CD4-positive, alpha-beta T cell treated with Interleukin-10 for 1 hour (primary cell): ENCODE measurements around the gene VAV3.
"Not testable (repeated sequence)": the region's sequence is repeated elsewhere in the genome, so short reads cannot be mapped to it uniquely, and the experiment has no call there.

Source experiments
- DNase-seq: peaks from one replicate; pipeline ENCODE4 v3.0.0-alpha.2; 2020

Gene VAV3, protein sequence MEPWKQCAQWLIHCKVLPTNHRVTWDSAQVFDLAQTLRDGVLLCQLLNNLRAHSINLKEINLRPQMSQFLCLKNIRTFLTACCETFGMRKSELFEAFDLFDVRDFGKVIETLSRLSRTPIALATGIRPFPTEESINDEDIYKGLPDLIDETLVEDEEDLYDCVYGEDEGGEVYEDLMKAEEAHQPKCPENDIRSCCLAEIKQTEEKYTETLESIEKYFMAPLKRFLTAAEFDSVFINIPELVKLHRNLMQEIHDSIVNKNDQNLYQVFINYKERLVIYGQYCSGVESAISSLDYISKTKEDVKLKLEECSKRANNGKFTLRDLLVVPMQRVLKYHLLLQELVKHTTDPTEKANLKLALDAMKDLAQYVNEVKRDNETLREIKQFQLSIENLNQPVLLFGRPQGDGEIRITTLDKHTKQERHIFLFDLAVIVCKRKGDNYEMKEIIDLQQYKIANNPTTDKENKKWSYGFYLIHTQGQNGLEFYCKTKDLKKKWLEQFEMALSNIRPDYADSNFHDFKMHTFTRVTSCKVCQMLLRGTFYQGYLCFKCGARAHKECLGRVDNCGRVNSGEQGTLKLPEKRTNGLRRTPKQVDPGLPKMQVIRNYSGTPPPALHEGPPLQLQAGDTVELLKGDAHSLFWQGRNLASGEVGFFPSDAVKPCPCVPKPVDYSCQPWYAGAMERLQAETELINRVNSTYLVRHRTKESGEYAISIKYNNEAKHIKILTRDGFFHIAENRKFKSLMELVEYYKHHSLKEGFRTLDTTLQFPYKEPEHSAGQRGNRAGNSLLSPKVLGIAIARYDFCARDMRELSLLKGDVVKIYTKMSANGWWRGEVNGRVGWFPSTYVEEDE

GRCh38 chr1:107965110-107965991, at the start of gene VAV3:
VAV3 (minus strand) TSS chr1:107965180; CDS start chr1:107964869, 311 bp downstream.
- DNase-seq = peak; percentile 60

DNA sequence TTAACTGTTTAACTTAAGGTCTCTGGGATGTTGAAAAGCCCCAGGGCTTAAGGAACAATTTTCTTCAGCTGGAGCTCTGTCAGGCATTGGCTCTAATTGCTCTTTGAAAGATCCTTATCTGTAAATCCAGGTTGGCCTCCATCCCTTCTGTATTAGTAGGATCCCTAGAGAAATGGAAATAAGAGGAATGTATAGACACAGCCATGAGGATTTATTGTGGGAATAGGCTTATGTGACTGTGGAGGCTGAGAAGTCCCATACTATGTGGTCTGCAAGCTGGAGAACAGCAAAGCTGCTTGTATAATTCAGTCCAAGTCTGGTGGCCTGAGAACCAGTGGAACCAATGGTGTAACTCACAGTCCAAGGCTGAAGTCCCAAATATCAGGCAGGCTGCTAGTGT, 47.6 kb upstream of the VAV3 start:
- no peak for DNase-seq

GRCh38 chr1:108011295-108011694, 46.3 kb upstream of the VAV3 start:
- no peak for DNase-seq

DNA sequence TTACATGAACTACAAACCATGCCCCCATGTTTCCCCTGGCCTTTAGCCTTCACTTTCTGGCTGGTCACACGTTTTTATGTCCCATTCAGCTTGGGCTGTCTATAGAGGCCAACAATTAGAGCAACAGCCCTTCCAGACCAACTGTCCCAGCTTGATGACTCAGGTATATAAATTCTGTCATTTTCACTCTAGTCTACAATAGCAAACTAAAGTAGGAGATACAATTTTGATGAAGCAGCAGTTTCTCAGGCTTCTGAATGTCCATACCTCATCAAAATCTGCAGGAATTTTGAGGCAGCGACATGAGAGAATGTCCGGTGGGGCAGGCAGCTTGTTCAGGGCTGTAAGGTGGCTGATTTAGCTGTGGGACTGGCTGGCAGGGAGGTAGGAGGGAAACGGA, 45.6 kb upstream of the VAV3 start:
- DNase-seq = no peak

GRCh38 chr1:108009603-108010195, 44.7 kb upstream of the VAV3 start:
- DNase-seq = no peak

- no peak for DNase-seq
Measured at GRCh38 chr1:108007531-108007930, 42.6 kb upstream of the VAV3 start.

GRCh38 chr1:108007070-108007469, 42.1 kb upstream of the VAV3 start:
- no peak for DNase-seq

- DNase-seq = not testable (repeated sequence)
Measured at GRCh38 chr1:108004919-108005318, 39.9 kb upstream of the VAV3 start.

GRCh38 chr1:108000620-108001111, 35.7 kb upstream of the VAV3 start:
- DNase-seq = no peak

GRCh38 chr1:108000184-108000583, 35.2 kb upstream of the VAV3 start:
- DNase-seq = no peak

DNA sequence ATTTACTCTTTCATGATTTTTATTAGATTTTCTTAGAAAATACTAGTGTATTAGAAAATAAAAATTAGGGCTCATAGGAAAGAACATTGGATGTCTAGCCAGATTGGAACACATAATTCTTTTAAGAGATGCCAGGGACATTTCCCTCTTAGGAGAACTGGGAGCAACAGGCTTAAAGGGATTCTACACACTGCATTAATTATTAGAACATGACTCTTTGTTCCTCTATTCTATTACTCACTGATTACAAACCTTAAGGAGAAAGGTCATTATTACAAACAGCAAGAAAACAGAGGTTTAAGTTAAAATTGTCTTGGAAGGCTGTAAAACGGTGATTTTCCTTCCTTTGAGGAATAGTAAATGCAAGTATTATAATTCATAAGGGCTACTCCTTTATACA, 32.9 kb upstream of the VAV3 start:
- DNase-seq = no peak

DNA sequence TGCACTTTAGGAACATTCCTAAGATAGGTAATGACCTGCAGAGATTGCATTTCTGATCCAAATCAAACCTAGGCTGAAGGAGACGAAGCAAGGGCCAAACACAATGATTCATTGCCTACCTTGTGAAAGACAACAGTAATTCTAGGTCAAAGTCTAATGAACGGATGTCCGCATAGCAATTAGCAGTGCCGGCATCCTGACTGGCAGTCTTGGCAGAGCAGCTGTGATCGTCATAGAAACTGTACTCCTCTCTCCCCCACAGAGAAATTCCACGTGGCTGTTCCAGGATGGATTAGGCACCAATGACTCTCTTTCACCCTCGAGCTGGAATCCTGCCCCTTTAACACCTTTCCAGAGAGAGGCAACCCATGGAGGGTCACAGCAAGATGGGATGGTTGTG, 28.9 kb upstream of the VAV3 start:
- no peak for DNase-seq

DNA sequence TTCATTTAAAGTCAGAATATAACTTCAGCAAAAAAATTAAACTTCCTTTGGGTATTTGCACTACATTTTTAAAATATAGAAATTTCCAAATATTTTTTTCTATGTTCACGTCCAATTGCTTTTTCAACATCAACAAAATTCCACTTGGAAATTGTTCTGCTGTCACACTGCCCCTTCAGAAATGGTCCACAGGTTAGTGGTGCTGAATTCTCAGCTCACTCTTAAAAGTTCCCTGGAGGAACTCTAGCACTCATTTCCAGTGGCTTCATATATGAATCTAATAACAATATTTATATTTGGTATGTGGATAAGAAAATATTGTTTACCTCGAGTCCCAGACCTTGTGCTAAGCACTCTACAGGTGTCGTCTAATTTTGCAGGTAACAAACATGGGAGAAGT, 27.4 kb upstream of the VAV3 start:
- DNase-seq = no peak

DNA sequence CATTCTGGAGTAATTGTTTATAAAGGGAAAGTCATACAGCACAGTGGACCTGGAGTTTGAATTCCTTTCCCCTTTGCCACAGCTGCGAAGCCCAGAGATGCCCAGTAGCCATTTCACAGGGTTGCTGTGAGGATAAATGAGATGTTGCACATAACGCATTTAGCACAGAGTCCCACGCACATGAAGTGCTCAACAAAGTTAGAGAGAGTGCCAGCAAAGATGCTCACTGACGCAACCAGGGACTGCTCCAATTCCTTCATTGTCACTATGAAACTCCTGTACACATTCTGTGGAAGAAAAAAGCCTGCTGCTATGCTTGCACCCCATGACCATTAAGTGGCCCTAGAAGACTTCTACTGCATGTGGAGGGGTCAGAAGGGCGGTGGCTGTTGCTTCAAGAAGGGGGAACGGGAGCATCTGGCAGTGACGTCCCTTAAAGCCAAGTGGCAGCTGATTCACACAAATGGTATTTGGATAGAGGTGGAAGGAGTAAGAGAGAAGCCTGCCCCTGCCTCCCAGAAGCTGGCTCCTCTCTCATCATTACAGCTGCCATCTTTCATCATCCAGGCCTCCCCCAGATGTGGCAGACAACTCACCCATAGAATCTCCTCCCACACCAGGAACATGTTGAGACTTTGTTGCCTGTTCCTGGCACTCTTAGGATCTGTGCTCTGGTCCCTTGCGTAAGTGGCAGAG, 26.5 kb upstream of the VAV3 start:
- DNase-seq = no peak

DNA sequence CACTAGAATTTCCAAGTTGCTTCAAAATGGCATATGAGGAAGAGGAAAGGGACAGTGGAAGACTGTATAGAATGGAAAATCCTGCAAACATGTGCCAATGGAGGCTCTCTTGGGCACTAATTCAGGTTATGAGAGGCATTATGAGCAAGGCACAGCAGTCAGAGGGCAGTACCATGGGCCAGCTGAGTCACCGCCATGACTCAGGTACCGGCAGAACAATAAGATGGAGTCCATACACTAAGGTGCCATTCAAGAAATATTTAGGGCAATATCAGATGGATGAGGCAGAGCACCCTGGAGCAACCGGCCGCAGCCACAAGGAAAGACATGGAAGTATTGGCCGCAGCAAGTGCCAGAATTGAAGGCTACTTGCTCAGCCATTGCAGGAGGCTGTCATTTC, 25.6 kb upstream of the VAV3 start:
- DNase-seq = no peak

DNA sequence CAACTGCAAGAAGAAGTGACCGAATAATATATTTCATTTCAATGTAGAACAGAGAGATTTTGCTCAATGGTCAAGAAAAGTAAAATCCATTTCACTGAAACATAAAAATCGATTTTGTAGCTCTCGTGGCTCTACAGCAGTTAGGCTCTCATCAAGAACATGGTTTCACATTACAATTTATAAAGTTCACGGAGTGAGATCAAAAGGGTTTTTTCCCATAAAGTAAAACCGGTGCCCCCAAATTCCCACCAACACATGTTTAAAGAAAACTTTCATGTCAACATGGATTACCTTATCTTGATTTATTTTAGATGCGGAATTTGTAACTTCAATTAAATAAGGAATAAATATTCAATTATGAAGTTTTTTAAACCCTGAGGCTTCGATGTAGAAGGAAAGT, 16.3 kb upstream of the VAV3 start:
- DNase-seq = no peak

DNA sequence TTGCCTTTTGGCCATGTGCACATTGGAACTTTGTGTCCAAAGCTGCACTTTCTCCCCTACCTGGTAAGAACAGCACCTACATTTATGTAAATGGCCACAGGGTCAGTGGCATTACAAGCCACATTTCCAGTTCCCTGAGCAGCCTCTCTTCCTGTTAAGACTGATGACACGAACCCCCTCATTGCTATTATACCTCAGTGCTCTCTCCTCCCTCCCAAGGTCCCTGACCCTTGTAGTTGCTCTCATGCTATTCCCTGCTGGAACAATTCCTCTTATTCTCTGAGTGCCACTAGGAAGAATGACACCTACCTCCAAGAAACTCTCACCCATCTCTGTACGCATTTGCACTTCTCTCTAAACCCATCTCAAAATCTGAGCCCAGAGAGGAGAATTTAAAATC, 14.9 kb upstream of the VAV3 start:
- no peak for DNase-seq

GRCh38 chr1:107979088-107979487, 14.1 kb upstream of the VAV3 start:
- DNase-seq = no peak

DNA sequence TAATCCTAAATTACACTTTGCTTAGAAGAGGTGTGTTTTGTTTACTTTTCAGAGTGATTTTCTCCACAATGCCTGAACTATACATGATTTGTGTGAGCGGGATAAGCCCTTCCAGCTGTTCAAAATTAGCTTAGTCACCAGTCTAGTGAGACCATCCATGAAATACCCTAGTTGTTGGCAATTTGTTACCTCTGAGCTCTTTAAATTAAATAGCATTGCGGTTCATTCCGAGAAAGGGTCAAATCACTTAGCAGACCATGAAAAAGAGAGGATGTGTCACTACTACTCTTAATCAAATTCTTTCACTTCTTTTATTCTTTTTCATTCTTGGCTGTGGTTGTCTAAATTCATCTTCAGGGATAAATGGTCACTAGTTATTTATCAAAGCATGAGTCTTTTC, 11.9 kb upstream of the VAV3 start:
- no peak for DNase-seq

DNA sequence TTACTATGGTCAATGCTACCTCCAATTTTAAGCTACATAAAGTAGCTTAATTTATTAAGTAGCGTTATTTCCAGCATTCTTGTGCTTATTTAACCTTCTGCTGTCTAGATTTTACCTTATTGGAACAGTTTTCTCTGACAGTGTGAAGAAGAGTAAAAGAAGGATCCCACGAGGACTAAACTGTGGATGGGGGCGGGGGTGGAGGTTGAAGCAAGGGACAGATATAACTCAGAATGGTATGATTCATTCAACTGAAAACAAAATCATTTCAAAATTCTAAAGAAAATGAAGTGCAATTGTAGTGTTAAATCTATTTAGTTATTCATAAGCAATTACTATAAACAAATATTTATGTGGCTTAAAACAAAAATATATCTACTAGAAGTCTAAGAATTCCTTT, 11.5 kb upstream of the VAV3 start:
- DNase-seq = no peak

GRCh38 chr1:107975851-107976250, 10.9 kb upstream of the VAV3 start:
- DNase-seq = no peak

DNA sequence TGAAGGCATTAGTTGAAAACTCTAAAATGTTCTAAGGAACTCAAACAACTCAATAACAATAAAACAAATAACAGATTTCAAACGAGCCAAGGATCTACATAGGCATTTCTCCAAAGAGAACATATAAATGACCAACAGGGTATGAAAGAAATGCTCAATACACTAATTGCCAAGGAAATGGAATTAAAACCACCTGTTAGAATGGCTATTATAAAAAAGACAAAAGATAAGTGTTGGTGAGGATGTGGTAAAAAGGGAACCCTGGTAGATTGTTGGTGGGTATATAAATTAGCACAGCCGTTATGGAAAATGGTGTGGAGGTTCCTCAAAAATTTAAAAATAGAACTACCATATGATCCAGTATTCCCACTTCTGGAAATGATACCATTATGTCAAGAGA, 9.1 kb upstream of the VAV3 start:
- DNase-seq = no peak
